ENCODE measurements around the gene ZNF273.
"Not testable (repeated sequence)": the region's sequence is repeated elsewhere in the genome, so short reads cannot be mapped to it uniquely, and the experiment has no call there.

GRCh38 chr7:64940021-64940420 lies 36.9 kb downstream of the ZNF273 start:
- not testable (repeated sequence) for TF ChIP-seq CTCF (IDR thresholded peaks at IDR 0.05; ENCODE audit: poor library complexity, severe bottlenecking); REST (IDR thresholded peaks at IDR 0.05; ENCODE audit: borderline replicate concordance); EZH2 (IDR thresholded peaks at IDR 0.05; ENCODE audit: borderline replicate concordance, insufficient read depth, low read length, poor library complexity, severe bottlenecking); POLR2AphosphoS5 (IDR thresholded peaks at IDR 0.05); EP300 (conservative IDR thresholded peaks at IDR 0.05; ENCODE audit: poor library complexity, severe bottlenecking); TAF1 (IDR thresholded peaks at IDR 0.05; ENCODE audit: low read depth); RAD21 (conservative IDR thresholded peaks at IDR 0.05)
